ENCODE data around the gene FOXJ1.

- TF ChIP-seq RXRA (IDR thresholded peaks at IDR 0.05) (no peak), CTCF (IDR thresholded peaks at IDR 0.05; ENCODE audit: low read depth, low read length, missing input control) (no peak), ATF3 (IDR thresholded peaks at IDR 0.05) (no peak), NR2F2 (IDR thresholded peaks at IDR 0.05) (no peak), GABPA (IDR thresholded peaks at IDR 0.05 in 1 of 2, conservative IDR thresholded peaks at IDR 0.05 in 1 of 2) (no peak), RAD21 (IDR thresholded peaks at IDR 0.05) (no peak), TAF1 (conservative IDR thresholded peaks at IDR 0.05) (no peak), JUND (IDR thresholded peaks at IDR 0.05) (no peak), SP1 (IDR thresholded peaks at IDR 0.05) (no peak), YY1 (IDR thresholded peaks at IDR 0.05) (no peak), REST (IDR thresholded peaks at IDR 0.05) (no peak)
These were observed 36.7 kb downstream of the FOXJ1 start for GRCh38 chr17:76104140-76104895.
